Inflammatory macrophage treated with lipopolysaccharide for 1 hour (primary cell): ENCODE results near the gene AUH.

Experiments used
- DNase-seq, 2 donors: peaks; one replicate each; pipeline ENCODE4 v3.0.0-alpha.2; 2020 to 2022

Gene AUH

GRCh38 chr9:91289244-91289643 lies 72.5 kb downstream of the AUH start:
- no peak for DNase-seq

DNA sequence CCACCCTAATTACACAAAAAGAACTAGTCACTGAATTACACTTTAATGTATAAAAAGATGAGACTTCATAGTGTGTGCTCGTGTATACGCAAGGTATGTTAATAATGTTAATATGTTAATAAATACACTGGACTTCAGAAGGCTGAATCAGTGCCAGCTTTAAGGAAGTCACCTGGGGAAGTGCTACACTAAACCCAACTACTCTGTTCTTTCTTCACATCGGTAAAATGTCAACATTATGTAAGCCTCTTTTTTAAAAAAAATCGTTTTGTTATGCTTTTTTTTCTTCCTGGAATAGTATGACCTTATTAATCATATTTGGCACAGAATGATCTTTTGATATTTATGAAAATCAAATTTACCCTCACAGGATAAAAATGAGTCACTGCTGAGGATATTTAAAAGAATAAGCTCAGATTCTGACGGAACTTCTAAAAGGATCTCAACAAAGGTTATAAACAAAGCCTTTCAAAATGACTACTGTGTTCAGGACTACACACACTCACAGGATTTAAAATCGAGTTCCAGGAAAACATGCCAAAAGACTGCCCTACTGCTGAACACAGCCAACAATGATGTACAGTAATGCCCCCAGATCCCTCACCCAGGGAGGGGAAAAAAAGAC lies 75.9 kb downstream of the AUH start:
- no peak for DNase-seq

- no peak for DNase-seq
Observed at GRCh38 chr9:91282292-91282691, 79.4 kb downstream of the AUH start.

- DNase-seq, result no peak
Observed at GRCh38 chr9:91279296-91280204, 82.2 kb downstream of the AUH start.

GRCh38 chr9:91276513-91276912 lies 85.2 kb downstream of the AUH start:
- DNase-seq, result no peak

- DNase-seq, result no peak
Observed at GRCh38 chr9:91275655-91276054, 86.1 kb downstream of the AUH start.

GRCh38 chr9:91274949-91275492 lies 86.7 kb downstream of the AUH start:
- DNase-seq, result no peak

- peak; percentile 50 for DNase-seq
Observed at GRCh38 chr9:91273853-91274552, 87.7 kb downstream of the AUH start.

DNA sequence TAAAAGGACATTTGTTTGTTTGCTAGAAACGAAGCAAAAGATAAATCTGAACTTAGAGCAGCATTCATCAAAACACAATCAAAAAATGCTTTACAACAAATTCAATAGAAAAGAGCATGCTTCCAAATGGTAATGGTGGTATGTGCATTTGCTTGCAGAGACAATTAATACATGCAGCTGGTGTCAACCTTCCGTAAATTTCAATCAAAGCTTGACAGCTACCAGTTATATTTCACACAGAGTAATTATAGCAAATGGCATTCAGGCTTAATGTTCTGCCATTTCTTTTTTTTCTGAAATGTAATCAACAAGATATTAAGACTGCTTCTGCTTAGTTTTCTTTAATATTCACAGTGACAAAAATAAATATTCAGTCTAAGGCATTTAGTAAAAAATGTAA lies 90.6 kb downstream of the AUH start:
- no peak for DNase-seq

GRCh38 chr9:91269907-91270491 lies 91.7 kb downstream of the AUH start:
- no peak for DNase-seq

DNA sequence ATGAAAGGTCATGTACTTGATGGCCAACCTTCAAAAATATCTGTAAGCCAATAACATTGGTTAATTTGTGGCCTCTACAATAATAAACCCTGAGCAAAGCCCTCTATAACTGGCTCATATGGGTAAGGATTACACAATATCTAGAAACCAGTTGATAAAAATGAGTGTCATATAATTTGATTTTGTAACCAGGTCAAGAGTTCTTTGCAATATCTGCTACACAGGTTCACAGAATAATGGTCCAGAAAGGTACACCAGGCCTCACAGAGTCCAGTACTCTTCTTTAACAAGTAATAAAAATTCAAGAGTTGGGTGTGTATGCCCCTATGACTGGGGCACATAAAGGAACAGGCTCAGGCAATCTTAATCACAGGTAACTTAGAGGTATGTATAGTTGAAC lies 95.3 kb downstream of the AUH start:
- DNase-seq, result no peak

- DNase-seq, result no peak
Observed at GRCh38 chr9:91265514-91265913, 96.2 kb downstream of the AUH start.

GRCh38 chr9:91261417-91261816 lies 100.3 kb downstream of the AUH start:
- DNase-seq, result peak; percentile 19 to 44

DNA sequence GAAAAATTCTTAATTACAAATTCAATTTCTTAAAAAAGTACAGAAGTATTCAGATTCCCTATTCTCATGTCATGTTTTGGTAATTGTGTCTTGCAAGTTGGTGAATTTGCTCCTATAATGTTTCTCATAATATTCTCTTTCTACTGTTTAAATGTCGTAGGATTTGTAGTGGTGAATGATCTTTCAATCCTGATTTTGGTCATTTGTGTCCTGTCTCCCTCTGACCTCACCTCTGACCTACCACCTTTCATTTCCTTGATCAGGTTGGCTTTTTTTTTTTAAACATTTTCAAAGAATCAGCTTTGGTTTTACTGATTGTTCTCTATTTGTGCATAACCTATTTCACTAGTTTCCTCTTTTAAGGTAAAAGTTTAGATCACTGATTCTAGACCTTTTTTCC lies 102.6 kb downstream of the AUH start:
- no peak for DNase-seq

DNA sequence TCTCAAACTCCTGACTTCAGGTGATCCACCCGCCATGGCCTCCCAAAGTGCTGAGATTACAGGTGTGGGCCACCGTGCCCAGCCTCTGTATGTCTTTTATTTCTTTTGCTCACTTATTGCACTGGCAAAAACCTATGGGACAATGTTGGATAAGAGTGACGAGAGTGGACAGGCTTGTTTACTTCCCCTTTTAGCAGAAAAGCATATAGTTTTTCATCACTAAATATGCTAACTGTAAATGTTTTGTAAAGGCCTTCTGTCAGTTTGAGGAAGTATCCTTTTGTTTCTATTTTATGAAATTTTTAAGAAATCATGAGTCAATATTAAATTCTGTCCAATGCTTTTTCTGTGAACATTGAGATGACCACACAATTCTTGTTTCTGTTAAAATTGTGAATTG lies 103.3 kb downstream of the AUH start:
- DNase-seq, result peak; percentile 69 to 82

- DNase-seq, result no peak
Observed at GRCh38 chr9:91256235-91256634, 105.5 kb downstream of the AUH start.

- DNase-seq, result no peak
Observed at GRCh38 chr9:91255327-91255726, 106.4 kb downstream of the AUH start.

DNA sequence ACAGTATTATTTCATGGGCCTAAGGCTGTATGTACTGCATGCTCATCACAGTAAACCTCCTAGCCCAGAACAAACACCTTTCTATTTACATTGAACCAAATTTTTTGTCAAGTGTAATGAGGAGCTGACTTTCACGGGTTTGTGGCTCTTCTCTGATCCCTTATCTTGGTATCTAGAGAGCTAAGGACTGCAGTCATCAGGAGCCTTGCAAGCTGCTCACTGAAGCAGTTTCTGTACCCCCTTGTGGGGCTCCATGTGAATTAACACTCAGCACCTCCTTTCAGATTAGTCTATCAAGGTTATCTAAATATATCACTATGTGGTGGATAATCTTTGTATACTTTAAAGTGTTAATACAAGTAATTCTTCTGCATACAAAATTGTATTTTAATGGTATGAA lies 108.2 kb downstream of the AUH start:
- no peak for DNase-seq

- DNase-seq, result no peak
Observed at GRCh38 chr9:91248707-91249106, 113.0 kb downstream of the AUH start.

GRCh38 chr9:91247278-91247677 lies 114.4 kb downstream of the AUH start:
- DNase-seq, result no peak

GRCh38 chr9:91246846-91247245 lies 114.9 kb downstream of the AUH start:
- DNase-seq, result no peak

- peak in 1 of 2 donors; percentile 3 for DNase-seq
Observed at GRCh38 chr9:91245431-91246313, 116.0 kb downstream of the AUH start.
